ENCODE data around the gene FAXDC2.

Gene FAXDC2

GRCh38 chr5:154857530-154858296, 7.3 kb upstream of the FAXDC2 start:
- no peak for TF ChIP-seq CTCF (IDR thresholded peaks at IDR 0.05; ENCODE audit: insufficient read depth, low read length)
- TF ChIP-seq GABPA (IDR thresholded peaks at IDR 0.05; ENCODE audit: low read depth) = no peak
- TF ChIP-seq POLR2AphosphoS5 (IDR thresholded peaks at IDR 0.05; ENCODE audit: low read depth) = no peak; the same call in 1 of the 2 replicates
- peak; percentile 3 for TF ChIP-seq REST (IDR thresholded peaks at IDR 0.05; ENCODE audit: insufficient replicate concordance, low read depth)
- no peak for TF ChIP-seq SPI1 (IDR thresholded peaks at IDR 0.05; ENCODE audit: borderline replicate concordance, low read depth)
- peak; percentile 69 to 88 for DNase-seq (ENCODE audit: low read depth in 1 of 2, low spot score in 1 of 2)
- Histone ChIP-seq H3K27me3 (ENCODE audit: insufficient read depth, poor library complexity, severe bottlenecking) (no peaks in the 10 kb centered on the region), H3K27ac (replicated peaks) (peak overlapping the region; percentile 94), H3K4me3 (replicated peaks; ENCODE audit: insufficient read depth, low read length) (peak overlapping the region; percentile 75)

- TF ChIP-seq REST (IDR thresholded peaks at IDR 0.05; ENCODE audit: insufficient replicate concordance, low read depth) = no peak
- TF ChIP-seq CTCF (IDR thresholded peaks at IDR 0.05; ENCODE audit: insufficient read depth, low read length) = no peak
- no peak for TF ChIP-seq POLR2AphosphoS5 (IDR thresholded peaks at IDR 0.05; ENCODE audit: low read depth)
- no peak for TF ChIP-seq SPI1 (IDR thresholded peaks at IDR 0.05; ENCODE audit: borderline replicate concordance, low read depth)
- no peak for TF ChIP-seq GABPA (IDR thresholded peaks at IDR 0.05; ENCODE audit: low read depth)
- Histone ChIP-seq H3K27me3 (ENCODE audit: insufficient read depth, poor library complexity, severe bottlenecking) (no peaks in the 10 kb centered on the region), H3K4me3 (replicated peaks; ENCODE audit: insufficient read depth, low read length) (no peak overlapping the region), H3K27ac (replicated peaks) (no peak overlapping the region)
- DNase-seq (ENCODE audit: low read depth in 1 of 2, low spot score in 1 of 2) = no peak
These were observed 948 bp upstream of the FAXDC2 start for GRCh38 chr5:154851351-154851750.

GRCh38 chr5:154849791-154850201, 607 bp downstream of the FAXDC2 start:
- Histone ChIP-seq H3K27ac (replicated peaks) (peak overlapping the region; percentile 46), H3K4me3 (replicated peaks; ENCODE audit: insufficient read depth, low read length) (no peak overlapping the region), H3K27me3 (ENCODE audit: insufficient read depth, poor library complexity, severe bottlenecking) (no peaks in the 10 kb centered on the region)
- TF ChIP-seq SPI1 (IDR thresholded peaks at IDR 0.05; ENCODE audit: borderline replicate concordance, low read depth) = no peak
- no peak for TF ChIP-seq CTCF (IDR thresholded peaks at IDR 0.05; ENCODE audit: insufficient read depth, low read length)
- TF ChIP-seq POLR2AphosphoS5 (IDR thresholded peaks at IDR 0.05; ENCODE audit: low read depth) = no peak
- no peak for TF ChIP-seq REST (IDR thresholded peaks at IDR 0.05; ENCODE audit: insufficient replicate concordance, low read depth)
- TF ChIP-seq GABPA (IDR thresholded peaks at IDR 0.05; ENCODE audit: low read depth) = no peak
- peak in 1 of 2 experiments; percentile 82 for DNase-seq (ENCODE audit: low read depth in 1 of 2, low spot score in 1 of 2)

Measured in HL-60 (cell line).